Upper lobe of left lung (tissue), 4 donors: ENCODE measurements around the gene MDK.

Source experiments
- EP300 ChIP-seq, 4 donors: sonication (generic); formaldehyde crosslinking; IDR thresholded peaks; one replicate each; pipeline ENCODE4 v1.5.1; 2017; ENCODE audit warnings: antibody characterized with exemption in 4 of 4, control low read depth in 2 of 4
- POLR2A ChIP-seq, 4 donors: fragments of 450-650 bp; IDR thresholded peaks; one replicate each; pipeline ENCODE4 v1.5.1; 2016 to 2017; ENCODE audit warnings: antibody characterized with exemption in 4 of 4, mild to moderate bottlenecking in 2 of 4
- POLR2AphosphoS5 ChIP-seq, 2 donors: sonication (generic); formaldehyde crosslinking; IDR thresholded peaks; one replicate each; pipeline ENCODE4 v1.5.1; 2017; ENCODE audit warnings: antibody characterized with exemption in 2 of 2
- TF ChIP-seq, protein P1 (sequence below), 6 experiments: fragments of 450-650 bp in 4 of 6; fragments of 200-600 bp in 2 of 6; sonication (generic) in 2 of 6; IDR thresholded peaks; one replicate each; pipeline ENCODE4 v1.5.1; 2016 to 2019; ENCODE audit warnings: antibody characterized with exemption in 6 of 6

- TF ChIP-seq, protein P1, sequence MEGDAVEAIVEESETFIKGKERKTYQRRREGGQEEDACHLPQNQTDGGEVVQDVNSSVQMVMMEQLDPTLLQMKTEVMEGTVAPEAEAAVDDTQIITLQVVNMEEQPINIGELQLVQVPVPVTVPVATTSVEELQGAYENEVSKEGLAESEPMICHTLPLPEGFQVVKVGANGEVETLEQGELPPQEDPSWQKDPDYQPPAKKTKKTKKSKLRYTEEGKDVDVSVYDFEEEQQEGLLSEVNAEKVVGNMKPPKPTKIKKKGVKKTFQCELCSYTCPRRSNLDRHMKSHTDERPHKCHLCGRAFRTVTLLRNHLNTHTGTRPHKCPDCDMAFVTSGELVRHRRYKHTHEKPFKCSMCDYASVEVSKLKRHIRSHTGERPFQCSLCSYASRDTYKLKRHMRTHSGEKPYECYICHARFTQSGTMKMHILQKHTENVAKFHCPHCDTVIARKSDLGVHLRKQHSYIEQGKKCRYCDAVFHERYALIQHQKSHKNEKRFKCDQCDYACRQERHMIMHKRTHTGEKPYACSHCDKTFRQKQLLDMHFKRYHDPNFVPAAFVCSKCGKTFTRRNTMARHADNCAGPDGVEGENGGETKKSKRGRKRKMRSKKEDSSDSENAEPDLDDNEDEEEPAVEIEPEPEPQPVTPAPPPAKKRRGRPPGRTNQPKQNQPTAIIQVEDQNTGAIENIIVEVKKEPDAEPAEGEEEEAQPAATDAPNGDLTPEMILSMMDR (IDR thresholded peaks at IDR 0.05), result peak in 1 of 6 experiments; percentile 4
- no peak for TF ChIP-seq POLR2A (IDR thresholded peaks at IDR 0.05)
- no peak for TF ChIP-seq POLR2AphosphoS5 (IDR thresholded peaks at IDR 0.05)
- no peak for TF ChIP-seq EP300 (IDR thresholded peaks at IDR 0.05)
These were observed 13.6 kb upstream of the MDK start for GRCh38 chr11:46367916-46368267.
